Medulla oblongata (tissue), 1 donor: Measurements from ENCODE around the gene MORN5.
A peak's percentile ranks its signal among the peaks of the same experiment; 100 is the strongest.

Experiments
- DNase-seq: peaks from one replicate; pipeline ENCODE4 v3.0.0-alpha.2; 2015; ENCODE audit errors: extremely low spot score

The MORN5 gene

GRCh38 chr9:122228568-122229484, 69.1 kb downstream of the MORN5 start, which contains the start of gene LHX6:
Gene LHX6 (minus strand): TSS chr9:122228957. CDS start chr9:122228740, 217 bp downstream.
- DNase-seq, result no peak

- DNase-seq, result no peak
Measured at GRCh38 chr9:122229485-122229837, 69.8 kb downstream of the MORN5 start.

- DNase-seq, result no peak
Measured at GRCh38 chr9:122232796-122233306, 73.1 kb downstream of the MORN5 start.

- DNase-seq, result no peak
Measured at GRCh38 chr9:122234022-122234748, 74.5 kb downstream of the MORN5 start.

GRCh38 chr9:122236681-122237080, 77.0 kb downstream of the MORN5 start:
- no peak for DNase-seq

GRCh38 chr9:122239722-122240121, 80.0 kb downstream of the MORN5 start:
- peak; percentile 68 for DNase-seq

GRCh38 chr9:122244349-122244748, 84.6 kb downstream of the MORN5 start:
- DNase-seq, result no peak

- peak; percentile 50 for DNase-seq
Measured at GRCh38 chr9:122246666-122247065, 87.0 kb downstream of the MORN5 start.

- no peak for DNase-seq
Measured at GRCh38 chr9:122248448-122248865, 88.7 kb downstream of the MORN5 start.
